ENCODE results near the gene LAMA1. TPM values are rescaled to one million over a fixed set of nuclear protein-coding genes. Genes with fewer than 3 reads are reported as not detected.

The LAMA1 gene
- total RNA-seq, 1 experiment from 2014 or later: 12.2 TPM

Small RNAs within 50 kb of the gene (small RNA-seq; reads per million reads assigned to genes)
- not detected for gene RNU6-916P

Other genes with a start within 250 kb of the LAMA1 start
- not detected in 2 replicates for gene LRRC30, start 113.3 kb upstream of the LAMA1 start, total RNA-seq (2014; rRNA removed; shearing (Covaris generic))

Measured in HT1080 (cell line).